ENCODE results near the gene PTAR1. TPM values are rescaled to one million over a fixed set of nuclear protein-coding genes. Genes with fewer than 3 reads are reported as not detected.

PTAR1 gene
- total RNA-seq, 2 donors from 2014 or later, result 73.7 to 81.6 TPM

- no peaks in the 10 kb centered on the region for H3K27me3 Mint-ChIP-seq (ENCODE audit: insufficient read depth)
- no peaks in the 10 kb centered on the region for H3K27me3 ChIP-seq (ENCODE audit: control insufficient read depth, insufficient read depth, low read length, poor library complexity, severe bottlenecking)
- TF ChIP-seq CTCF (conservative IDR thresholded peaks at IDR 0.05), result no peak
- no peak overlapping the region for H3K4me3 ChIP-seq (ENCODE audit: low read length)
- no peaks in the 10 kb centered on the region for H3K9me3 Mint-ChIP-seq
- H3K4me1 Mint-ChIP-seq, result no peaks in the 10 kb centered on the region
- H3K27ac ChIP-seq (ENCODE audit: low read depth, low read length), result no peak overlapping the region
- H3K27ac Mint-ChIP-seq, result no peak overlapping the region
- no peaks in the 10 kb centered on the region for H3K9me3 ChIP-seq (ENCODE audit: control insufficient read depth, low read length)
- no peak overlapping the region for H3K4me3 Mint-ChIP-seq
- 84 to 100% methylated on average over 1 to 5 of the region's 5 CpGs for WGBS, 2 experiments (ENCODE audit: insufficient coverage in 1 of 2, insufficient read length in 1 of 2)
- no peaks in the 10 kb centered on the region for H3K36me3 ChIP-seq (ENCODE audit: control insufficient read depth, insufficient read depth, low read length)
- H3K9ac ChIP-seq (ENCODE audit: extremely low read depth, low read length, poor library complexity, severe bottlenecking), result no peak overlapping the region
- no peaks in the 10 kb centered on the region for H3K36me3 Mint-ChIP-seq (ENCODE audit: low read depth)
- no peak for DNase-seq
- H3K4me1 ChIP-seq (ENCODE audit: control insufficient read depth, insufficient read depth, low read length), result no peaks in the 10 kb centered on the region
These were observed 75.9 kb downstream of the PTAR1 start for GRCh38 chr9:69683927-69684326.

DNA sequence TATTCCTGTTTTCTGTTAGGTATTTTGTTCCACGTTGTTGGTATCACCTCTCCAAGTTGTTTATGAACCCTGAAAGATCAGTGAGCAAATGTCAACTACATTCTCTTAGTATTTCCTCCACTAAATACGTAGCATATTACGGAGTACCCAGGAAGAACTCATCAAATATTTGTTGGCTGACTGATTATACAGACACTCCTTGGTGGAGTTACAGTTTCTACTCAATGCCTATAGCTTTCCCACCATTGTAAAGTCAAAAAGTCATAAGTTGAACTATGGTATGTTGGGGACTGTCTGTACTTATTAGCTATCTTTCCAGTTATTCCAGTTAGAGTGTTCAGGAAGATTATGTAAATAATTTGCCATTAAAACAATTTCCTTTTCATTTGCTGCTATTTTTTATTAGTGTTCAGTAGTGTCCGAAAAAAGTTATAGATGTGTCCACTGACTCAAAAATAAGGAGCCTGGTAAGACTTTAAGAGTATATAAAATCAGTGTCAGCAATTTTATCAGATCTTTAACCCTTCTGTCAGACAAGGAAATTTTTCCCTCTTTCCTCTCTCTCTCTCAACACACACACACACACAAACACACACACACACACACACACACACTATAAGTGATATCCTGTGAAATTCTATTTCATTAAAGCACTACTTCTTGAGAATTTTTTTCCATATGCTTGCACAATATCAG, 80.8 kb downstream of the PTAR1 start:
- peaks cover 5% of the 10 kb centered on the region for H3K4me1 Mint-ChIP-seq
- H3K4me3 Mint-ChIP-seq, result no peak overlapping the region
- DNase-seq, result no peak
- no peaks in the 10 kb centered on the region for H3K27me3 ChIP-seq (ENCODE audit: control insufficient read depth, insufficient read depth, low read length, poor library complexity, severe bottlenecking)
- H3K9me3 Mint-ChIP-seq, result no peaks in the 10 kb centered on the region
- H3K36me3 ChIP-seq (ENCODE audit: control insufficient read depth, insufficient read depth, low read length), result no peaks in the 10 kb centered on the region
- no peak overlapping the region for H3K9ac ChIP-seq (ENCODE audit: extremely low read depth, low read length, poor library complexity, severe bottlenecking)
- no peaks in the 10 kb centered on the region for H3K27me3 Mint-ChIP-seq (ENCODE audit: insufficient read depth)
- no peak overlapping the region for H3K4me3 ChIP-seq (ENCODE audit: low read length)
- no peak for TF ChIP-seq CTCF (conservative IDR thresholded peaks at IDR 0.05)
- no peak overlapping the region for H3K27ac Mint-ChIP-seq
- H3K36me3 Mint-ChIP-seq (ENCODE audit: low read depth), result no peaks in the 10 kb centered on the region
- no peak overlapping the region for H3K27ac ChIP-seq (ENCODE audit: low read depth, low read length)
- 66 to 92% methylated on average over 3 to 4 of the region's 4 CpGs for WGBS, 2 experiments (ENCODE audit: insufficient coverage in 1 of 2, insufficient read length in 1 of 2)
- H3K9me3 ChIP-seq (ENCODE audit: control insufficient read depth, low read length), result no peaks in the 10 kb centered on the region
- no peaks in the 10 kb centered on the region for H3K4me1 ChIP-seq (ENCODE audit: control insufficient read depth, insufficient read depth, low read length)

GRCh38 chr9:69677931-69678330, 81.9 kb downstream of the PTAR1 start:
- H3K27me3 ChIP-seq (ENCODE audit: control insufficient read depth, insufficient read depth, low read length, poor library complexity, severe bottlenecking), result no peaks in the 10 kb centered on the region
- no peak overlapping the region for H3K27ac Mint-ChIP-seq
- peaks cover 8% of the 10 kb centered on the region for H3K4me1 Mint-ChIP-seq
- H3K36me3 ChIP-seq (ENCODE audit: control insufficient read depth, insufficient read depth, low read length), result no peaks in the 10 kb centered on the region
- no peak overlapping the region for H3K4me3 ChIP-seq (ENCODE audit: low read length)
- no peaks in the 10 kb centered on the region for H3K9me3 Mint-ChIP-seq
- H3K27me3 Mint-ChIP-seq (ENCODE audit: insufficient read depth), result no peaks in the 10 kb centered on the region
- WGBS, 2 experiments (ENCODE audit: insufficient coverage in 1 of 2, insufficient read length in 1 of 2), result 91% methylated on average over 5 of the region's 5 CpGs; no CpG with 5 or more reads in 1 of the 2 experiments
- no peak overlapping the region for H3K27ac ChIP-seq (ENCODE audit: low read depth, low read length)
- no peak for DNase-seq
- H3K9me3 ChIP-seq (ENCODE audit: control insufficient read depth, low read length), result no peaks in the 10 kb centered on the region
- no peak for TF ChIP-seq CTCF (conservative IDR thresholded peaks at IDR 0.05)
- H3K36me3 Mint-ChIP-seq (ENCODE audit: low read depth), result no peaks in the 10 kb centered on the region
- no peaks in the 10 kb centered on the region for H3K4me1 ChIP-seq (ENCODE audit: control insufficient read depth, insufficient read depth, low read length)
- H3K9ac ChIP-seq (ENCODE audit: extremely low read depth, low read length, poor library complexity, severe bottlenecking), result no peak overlapping the region
- H3K4me3 Mint-ChIP-seq, result no peak overlapping the region
